Endothelial cell of umbilical vein (primary cell): ENCODE measurements around the gene TMEM214. TPM values are rescaled to one million over a fixed set of nuclear protein-coding genes. Genes with fewer than 3 reads are reported as not detected.

Experiments
- BruUV-seq: library from RNA; stranded (reverse); fragments of 400-500 nt; replicated peaks from 2 replicates; lab custom pipeline; 2021; lab: Mats Ljungman, UMichigan
- CTCF ChIA-PET: fragments of 300-600, 350-600 bp; sonication (Branson Sonifier 250); formaldehyde crosslinking; loops from one replicate; lab custom pipeline; 2021; ENCODE audit warnings: antibody characterized with exemption, inconsistent platforms; lab: Charles Lee
- POLR2A ChIA-PET: fragments of 300-600, 350-600 bp; sonication (Branson Sonifier 250); formaldehyde crosslinking; loops from one replicate; lab custom pipeline; 2021; ENCODE audit warnings: antibody characterized with exemption, inconsistent platforms; lab: Charles Lee
- DNase-seq: peaks from one replicate; pipeline ENCODE4 v3.0.0-alpha.2; 2011; ENCODE audit warnings: low read depth, low spot score
- FAIRE-seq: peaks from 2 replicates; lab custom pipeline; 2011; peaks lifted over from hg19 to GRCh38; lab: Jason Lieb, UNC
- H2AFZ ChIP-seq: 2 replicates; pipeline ENCODE4 v1.6.0; 2012; ENCODE audit warnings: low read depth, low read length, control low read depth, inconsistent platforms
- H3K27ac ChIP-seq: 2 replicates; pipeline ENCODE4 v1.5.1; 2011; ENCODE audit warnings: low read depth, mild to moderate bottlenecking, control low read depth, low read length, moderate library complexity; ENCODE audit not compliant: insufficient read depth
- H3K27me3 ChIP-seq, 2 experiments: 2 replicates each; pipeline versions ENCODE4 v1.6.0 to v1.6.1; 2011; ENCODE audit warnings: low read length in 2 of 2, mixed read lengths in 1 of 2; ENCODE audit not compliant: control insufficient read depth in 2 of 2, insufficient read depth in 2 of 2
- H3K36me3 ChIP-seq, 2 experiments: 2 replicates in 1 of 2; 3 replicates in 1 of 2; pipeline ENCODE4 v1.5.1; 2011; ENCODE audit warnings: low read length in 2 of 2, mild to moderate bottlenecking in 1 of 2, moderate library complexity in 1 of 2; ENCODE audit not compliant: control insufficient read depth in 2 of 2, insufficient read depth in 2 of 2; ENCODE audit errors: extremely low read depth in 1 of 2
- H3K4me1 ChIP-seq: 3 replicates; pipeline ENCODE4 v1.5.1; 2011; ENCODE audit warnings: mild to moderate bottlenecking, low read length; ENCODE audit not compliant: control insufficient read depth, insufficient read depth; ENCODE audit errors: extremely low read depth
- H3K4me2 ChIP-seq: 2 replicates; pipeline ENCODE4 v1.6.1; 2011; ENCODE audit warnings: low read length, control low read depth, mixed read lengths; ENCODE audit not compliant: insufficient read depth
- H3K4me3 ChIP-seq, 3 experiments: fragments of 200-600 bp in 1 of 3; sonication (generic), shearing (Covaris generic) in 1 of 3; replicated peaks in 1 of 3; 2 replicates each; pipeline ENCODE4 v1.5.1; 2011 to 2016; ENCODE audit warnings: control low read depth in 3 of 3, low read length in 3 of 3, mild to moderate bottlenecking in 2 of 3, inconsistent platforms in 1 of 3, low read depth in 1 of 3, moderate library complexity in 1 of 3; ENCODE audit not compliant: insufficient read depth in 1 of 3
- H3K79me2 ChIP-seq: 2 replicates; pipeline ENCODE4 v1.6.0; 2012; ENCODE audit warnings: low read length, inconsistent platforms; ENCODE audit not compliant: control insufficient read depth, insufficient read depth
- H3K9ac ChIP-seq: replicated peaks from 2 replicates; pipeline ENCODE3; 2011; ENCODE audit warnings: low read length, control low read depth; ENCODE audit not compliant: insufficient read depth; ENCODE audit errors: extremely low read depth
- H3K9me1 ChIP-seq: replicated peaks from 3 replicates; pipeline ENCODE4 v1.6.0; 2011; ENCODE audit warnings: mild to moderate bottlenecking, low read length; ENCODE audit not compliant: control insufficient read depth, insufficient read depth; ENCODE audit errors: extremely low read depth
- H3K9me3 ChIP-seq: replicated peaks from 2 replicates; pipeline ENCODE4 v1.5.1; 2012; ENCODE audit warnings: low read length, inconsistent platforms; ENCODE audit not compliant: control insufficient read depth, insufficient read depth
- H4K20me1 ChIP-seq: replicated peaks from 2 replicates; pipeline ENCODE3; 2011; ENCODE audit warnings: mild to moderate bottlenecking, low read length; ENCODE audit not compliant: control insufficient read depth, insufficient read depth; ENCODE audit errors: extremely low read depth
- FOS ChIP-seq: IDR thresholded peaks from 2 replicates; pipeline ENCODE4 v1.6.1; 2011; ENCODE audit warnings: mild to moderate bottlenecking, low read length, moderate library complexity, borderline replicate concordance; ENCODE audit not compliant: insufficient read depth
- GATA2 ChIP-seq: IDR thresholded peaks from 2 replicates; pipeline ENCODE4 v1.7.0; 2011; ENCODE audit warnings: low read depth, mild to moderate bottlenecking, moderate library complexity, mixed read lengths, low read length; ENCODE audit not compliant: insufficient read length, insufficient read depth
- JUN ChIP-seq: IDR thresholded peaks from 2 replicates; pipeline ENCODE4 v1.6.1; 2011; ENCODE audit warnings: borderline replicate concordance, low read depth; ENCODE audit not compliant: insufficient read length, insufficient read depth
- POLR2A ChIP-seq: IDR thresholded peaks from 2 replicates; pipeline ENCODE4 v1.6.1; 2012; ENCODE audit warnings: low read depth, mild to moderate bottlenecking, control low read depth, low read length
- POLR2AphosphoS5 ChIP-seq: IDR thresholded peaks from 2 replicates; pipeline ENCODE4 v1.6.1; 2012; ENCODE audit warnings: low read depth, mild to moderate bottlenecking, control low read depth, low read length, moderate library complexity; ENCODE audit not compliant: insufficient read depth
- dilution Hi-C: fragments of 300-500 bp; cut with MboI; formaldehyde crosslinking; loops from one replicate; pipeline ENCODE4 v1.15.0; 2019; ENCODE audit warnings: low sequenced_read_pairs; ENCODE audit not compliant: extremely low pct_ligation_motif_present
- intact Hi-C: fragments of 100-400 bp; cut with micrococcal nuclease; formaldehyde crosslinking; loops from one replicate; pipeline ENCODE4 v1.10.0; 2022
- polyA plus RNA-seq, 4 experiments: library from polyadenylated mRNA; depleted of rRNA in 3 of 4; stranded (reverse) in 3 of 4; unstranded in 1 of 4; fragments of >200 nt; gene quantifications; 2 replicates each; pipeline versions ENCODE4 v1.2.1 to v1.2.3, GENCODE V29; 2011 to 2012; ENCODE audit warnings: missing spikeins in 1 of 4
- total RNA-seq: library from RNA; stranded (reverse); gene quantifications from 2 replicates; pipeline ENCODE4 v1.2.3, GENCODE V29; 2021
- TF ChIP-seq, protein P1 (sequence below), 2 donors: IDR thresholded peaks; 1 replicate in 1 of 2; 2 replicates in 1 of 2; pipeline ENCODE4 v1.5.1; 2011; ENCODE audit warnings: low read length in 2 of 2, mild to moderate bottlenecking in 2 of 2, moderate library complexity in 2 of 2, control low read depth in 1 of 2, inconsistent platforms in 1 of 2, low read depth in 1 of 2; ENCODE audit not compliant: insufficient read depth in 1 of 2; ENCODE audit errors: extremely low read depth in 1 of 2
- TF ChIP-seq, protein P2 (sequence below): IDR thresholded peaks from 2 replicates; pipeline ENCODE4 v1.6.1; 2011; ENCODE audit not compliant: insufficient read depth, insufficient read length

TMEM214 gene
- total and polyA plus RNA-seq, 2 donors (not counting 3 experiments of a cell fraction or from before 2014, with no cell fraction given), result 109 to 163 TPM

DNA sequence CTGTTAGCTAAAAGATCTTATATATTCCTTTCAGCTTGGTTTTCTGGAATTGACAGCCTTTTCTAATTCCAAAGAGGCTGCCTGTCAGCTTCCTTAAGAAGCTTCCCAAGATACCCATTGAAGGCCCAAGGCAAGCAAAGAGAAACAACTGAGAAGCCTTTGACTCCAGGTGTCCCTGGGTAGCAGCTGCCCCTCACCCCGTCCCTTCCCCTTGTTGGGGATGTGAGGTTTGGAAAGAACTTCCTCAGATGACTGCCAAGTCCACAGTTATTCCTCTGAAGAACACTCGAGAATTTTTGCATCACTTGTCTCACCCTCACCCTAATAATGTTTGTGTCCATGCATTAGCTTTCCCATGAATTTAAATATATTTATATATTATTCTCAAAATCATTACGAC, 49.0 kb upstream of the TMEM214 start:
- Histone ChIP-seq H3K4me2 (no peak overlapping the region), H3K27me3 (peaks cover 7 to 8% of the 10 kb centered on the region in 2 experiments), H2AFZ (no peak overlapping the region), H3K9me3 (no peaks in the 10 kb centered on the region), H3K9ac (no peak overlapping the region), H3K79me2 (no peaks in the 10 kb centered on the region), H3K4me1 (no peaks in the 10 kb centered on the region), H3K4me3 (no peak overlapping the region), H4K20me1 (no peaks in the 10 kb centered on the region), H3K9me1 (no peaks in the 10 kb centered on the region), H3K36me3 (no peaks in the 10 kb centered on the region), H3K27ac (no peak overlapping the region)
- ChIA-PET CTCF (interaction anchor here (0.8 to 4.1 kb wide), 5 partner anchors 10 to 33 kb away, joined by 3 to 25 read pairs (median 5); partner anchors contain the start of gene MAPRE3), POLR2A (no interaction called here)
- FAIRE-seq (no peak), DNase-seq (no peak)
- BruUV-seq, result no TSS peak
- TF ChIP-seq POLR2AphosphoS5 (no peak), FOS (no peak), POLR2A (no peak), JUN (no peak), GATA2 (no peak)
- TF ChIP-seq, protein P1, sequence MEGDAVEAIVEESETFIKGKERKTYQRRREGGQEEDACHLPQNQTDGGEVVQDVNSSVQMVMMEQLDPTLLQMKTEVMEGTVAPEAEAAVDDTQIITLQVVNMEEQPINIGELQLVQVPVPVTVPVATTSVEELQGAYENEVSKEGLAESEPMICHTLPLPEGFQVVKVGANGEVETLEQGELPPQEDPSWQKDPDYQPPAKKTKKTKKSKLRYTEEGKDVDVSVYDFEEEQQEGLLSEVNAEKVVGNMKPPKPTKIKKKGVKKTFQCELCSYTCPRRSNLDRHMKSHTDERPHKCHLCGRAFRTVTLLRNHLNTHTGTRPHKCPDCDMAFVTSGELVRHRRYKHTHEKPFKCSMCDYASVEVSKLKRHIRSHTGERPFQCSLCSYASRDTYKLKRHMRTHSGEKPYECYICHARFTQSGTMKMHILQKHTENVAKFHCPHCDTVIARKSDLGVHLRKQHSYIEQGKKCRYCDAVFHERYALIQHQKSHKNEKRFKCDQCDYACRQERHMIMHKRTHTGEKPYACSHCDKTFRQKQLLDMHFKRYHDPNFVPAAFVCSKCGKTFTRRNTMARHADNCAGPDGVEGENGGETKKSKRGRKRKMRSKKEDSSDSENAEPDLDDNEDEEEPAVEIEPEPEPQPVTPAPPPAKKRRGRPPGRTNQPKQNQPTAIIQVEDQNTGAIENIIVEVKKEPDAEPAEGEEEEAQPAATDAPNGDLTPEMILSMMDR (IDR thresholded peaks at IDR 0.05; ENCODE audit: extremely low read depth in 1 of 2, insufficient read depth in 1 of 2, low read depth in 1 of 2, low read length in 2 of 2), result no peak
- TF ChIP-seq, protein P2, sequence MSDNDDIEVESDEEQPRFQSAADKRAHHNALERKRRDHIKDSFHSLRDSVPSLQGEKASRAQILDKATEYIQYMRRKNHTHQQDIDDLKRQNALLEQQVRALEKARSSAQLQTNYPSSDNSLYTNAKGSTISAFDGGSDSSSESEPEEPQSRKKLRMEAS, result no peak
- intact Hi-C loops (loop anchor here (10.0 kb wide), 1 partner anchor 171 kb away; no protein-coding TSS in a partner anchor), dilution Hi-C loops (no loop called here)
